Renal cortical epithelial cell (primary cell): ENCODE results near the gene CDCP1. TPM values are rescaled to one million over a fixed set of nuclear protein-coding genes. Genes with fewer than 3 reads are reported as not detected.
"Not testable (repeated sequence)": the region's sequence is repeated elsewhere in the genome, so short reads cannot be mapped to it uniquely, and the experiment has no call there.

Experiments used
- DNase-seq: peaks from one replicate; pipeline ENCODE4 v3.0.0-alpha.2; 2011; ENCODE audit warnings: low read depth
- total RNA-seq: library from RNA; depleted of rRNA; stranded (reverse); fragments of >200 nt; gene quantifications from 2 replicates; pipeline ENCODE4 v1.2.3, GENCODE V29; 2014

CDCP1 gene
- total RNA-seq, 1 donor from 2014 or later, result 58.9 TPM

- DNase-seq, result no peak
Measured at GRCh38 chr3:45084820-45085816, 61.1 kb downstream of the CDCP1 start.

DNA sequence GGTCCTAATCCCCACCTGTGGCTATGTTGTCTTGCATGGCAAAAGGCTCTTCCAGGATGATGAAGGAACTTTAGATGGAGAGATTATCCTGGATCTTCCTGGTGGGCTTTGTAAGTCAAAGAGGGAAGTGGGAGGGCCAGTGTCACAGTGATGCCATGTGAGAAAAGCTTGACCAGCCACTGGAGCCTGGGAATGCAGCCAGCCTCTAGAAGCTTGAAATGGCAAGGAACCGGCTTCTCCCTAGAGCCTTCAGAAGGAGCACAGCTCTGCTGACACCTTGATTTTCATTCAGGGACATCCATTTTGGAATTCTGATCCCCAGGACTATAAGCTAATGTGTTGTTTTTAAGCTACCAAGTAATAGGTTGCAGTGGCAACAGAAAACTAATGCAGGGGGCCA, 61.8 kb downstream of the CDCP1 start:
- no peak for DNase-seq

- DNase-seq, result no peak
Measured at GRCh38 chr3:45083023-45083422, 63.2 kb downstream of the CDCP1 start.

DNA sequence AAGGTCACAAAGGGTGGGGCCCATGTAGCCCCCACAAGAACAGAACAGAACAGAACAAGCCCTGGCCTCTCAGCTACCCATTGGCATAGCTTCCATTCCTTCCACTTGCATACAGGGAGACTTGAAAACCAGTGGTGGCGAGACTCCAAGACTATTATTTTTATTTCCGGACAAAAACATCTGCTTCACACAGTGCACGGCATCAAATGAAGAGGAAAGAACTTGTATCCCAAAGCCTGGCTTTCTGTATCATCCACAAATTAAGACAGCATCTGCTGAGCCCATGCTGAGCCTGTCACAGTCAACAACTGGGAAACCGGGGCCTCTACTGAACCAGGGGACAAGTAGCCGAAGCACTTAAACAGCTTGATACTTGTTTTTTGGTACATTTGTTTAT, 64.0 kb downstream of the CDCP1 start:
- no peak for DNase-seq

- DNase-seq, result no peak
Measured at GRCh38 chr3:45081506-45082141, 64.6 kb downstream of the CDCP1 start.

GRCh38 chr3:45080824-45081223, 65.4 kb downstream of the CDCP1 start:
- no peak for DNase-seq

- DNase-seq, result no peak
Measured at GRCh38 chr3:45079715-45080114, 66.5 kb downstream of the CDCP1 start.

DNA sequence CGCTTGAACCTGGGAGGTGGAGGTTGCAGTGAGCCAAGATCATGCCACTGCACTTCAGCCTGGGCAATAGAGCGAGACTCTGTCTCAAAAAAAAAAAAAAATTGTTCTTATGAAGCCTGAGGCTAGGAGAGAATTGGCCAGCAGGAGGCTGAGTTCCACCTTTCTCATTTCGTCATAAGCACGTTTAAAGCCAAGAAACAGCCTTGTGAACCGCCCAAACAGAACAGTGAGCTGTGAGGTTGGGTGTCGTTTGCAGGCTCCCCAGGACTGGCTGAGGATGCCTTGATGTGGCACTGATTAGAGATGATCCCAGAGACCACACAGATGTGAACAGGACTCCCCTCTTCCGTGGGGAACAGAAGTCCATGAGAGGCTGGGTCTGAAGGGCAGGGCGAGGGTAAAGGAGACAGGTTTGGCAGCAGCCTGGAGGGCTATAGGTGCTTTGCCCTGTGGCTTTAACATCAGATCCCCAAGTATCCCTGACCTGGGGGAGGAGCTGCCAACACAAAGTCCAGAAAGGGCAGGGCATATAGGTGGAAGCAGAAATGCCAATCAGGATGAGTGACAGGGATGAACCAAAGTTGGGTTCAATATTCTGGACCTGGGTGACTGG, 67.2 kb downstream of the CDCP1 start:
- peak; percentile 68 for DNase-seq

GRCh38 chr3:45078256-45078655, 67.9 kb downstream of the CDCP1 start:
- DNase-seq, result not testable (repeated sequence)

- DNase-seq, result no peak
Measured at GRCh38 chr3:45075821-45076625, 70.2 kb downstream of the CDCP1 start.

GRCh38 chr3:45071075-45071474, 75.1 kb downstream of the CDCP1 start:
- no peak for DNase-seq

GRCh38 chr3:45067941-45068340, 78.2 kb downstream of the CDCP1 start:
- DNase-seq, result no peak

- no peak for DNase-seq
Measured at GRCh38 chr3:45067486-45067885, 78.7 kb downstream of the CDCP1 start.

DNA sequence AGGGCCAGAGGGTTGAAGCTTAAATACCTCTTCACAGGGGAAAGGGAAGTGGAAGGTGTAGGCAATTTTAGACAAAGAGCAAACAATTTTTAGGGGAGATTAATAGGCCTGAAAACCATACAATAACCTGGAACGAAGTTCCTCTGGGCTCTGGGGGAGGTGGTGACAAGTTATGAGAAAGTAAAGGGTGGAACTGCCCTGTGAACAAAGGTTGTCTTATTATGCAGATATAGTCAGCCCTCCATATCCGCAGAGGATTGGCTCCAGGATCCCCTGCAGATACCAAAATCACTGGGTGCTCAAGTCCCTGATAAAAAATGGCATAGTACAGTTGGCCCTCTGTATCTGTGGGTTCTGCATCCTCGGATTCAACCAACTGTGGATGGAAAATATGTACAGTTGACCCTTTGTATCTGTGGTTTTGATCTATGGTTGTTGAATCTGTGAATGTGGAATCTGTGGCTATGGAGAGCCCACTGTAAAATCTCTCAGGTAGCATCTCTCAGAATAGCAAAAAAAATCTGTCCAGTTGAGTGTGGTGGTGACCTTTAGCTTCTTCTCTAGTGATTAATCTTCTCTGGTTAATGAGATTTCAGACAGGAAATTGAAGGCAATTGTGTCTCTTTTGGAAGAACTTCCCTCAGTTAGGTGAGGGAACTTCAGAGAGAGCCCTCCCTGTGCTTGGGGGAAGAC, 79.9 kb downstream of the CDCP1 start:
- peak; percentile 34 for DNase-seq

GRCh38 chr3:45065373-45065720, 80.8 kb downstream of the CDCP1 start:
- no peak for DNase-seq

- peak; percentile 61 for DNase-seq
Measured at GRCh38 chr3:45064512-45065372, 81.4 kb downstream of the CDCP1 start.

DNA sequence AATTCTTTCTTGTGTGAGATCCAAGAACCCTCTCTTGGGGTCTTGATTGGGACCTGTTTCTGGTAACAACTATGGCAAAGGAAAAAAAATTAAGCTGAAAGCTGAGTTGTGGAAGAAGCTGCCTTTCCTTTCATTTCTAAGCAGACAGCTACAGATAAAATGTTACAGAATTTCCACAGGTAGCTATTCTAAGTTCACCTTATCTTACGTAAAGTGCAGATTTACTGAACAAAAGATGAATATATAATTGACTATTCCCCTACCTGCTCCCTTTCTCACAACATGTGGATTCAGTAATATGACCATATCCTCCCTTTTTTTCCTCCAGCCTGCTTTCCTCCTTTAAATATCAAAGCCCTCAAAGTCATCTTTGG, 83.5 kb downstream of the CDCP1 start:
- no peak for DNase-seq

DNA sequence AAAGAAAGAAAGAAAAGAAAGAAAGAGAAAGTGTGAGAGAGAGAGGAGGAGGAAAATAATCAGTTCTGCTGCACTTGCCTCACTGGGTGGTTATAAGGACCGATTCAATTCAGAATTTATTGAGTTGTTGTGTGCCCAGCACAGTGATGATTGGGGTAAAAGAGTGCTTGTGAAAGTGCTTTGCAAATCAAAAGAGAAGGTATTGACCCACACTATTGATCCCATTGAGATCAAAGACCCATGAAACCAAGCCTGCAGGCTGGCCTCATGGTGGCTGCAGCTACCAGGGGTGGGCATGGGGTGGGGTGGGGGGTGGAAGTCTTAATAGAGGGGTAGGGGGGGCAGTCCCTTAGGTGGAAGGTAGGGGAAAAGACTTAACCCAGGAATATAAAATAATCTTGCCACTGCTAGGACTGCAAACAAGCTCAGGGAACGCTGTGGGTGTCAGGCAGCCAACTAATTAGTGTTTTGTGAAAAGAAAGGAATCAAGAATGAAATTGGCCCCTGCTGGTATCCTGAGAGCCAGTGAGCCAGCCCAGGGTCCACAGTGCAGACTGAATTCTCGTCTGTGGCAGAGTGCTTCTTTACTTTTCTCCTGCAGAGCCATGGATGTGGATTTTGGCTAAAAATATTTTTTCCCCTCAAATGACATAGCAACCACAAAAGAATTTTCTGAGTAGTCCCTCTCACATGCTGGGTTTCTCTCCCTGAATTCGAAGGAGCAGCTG, 85.8 kb downstream of the CDCP1 start:
- no peak for DNase-seq

- no peak for DNase-seq
Measured at GRCh38 chr3:45059132-45059531, 87.0 kb downstream of the CDCP1 start.

GRCh38 chr3:45057557-45057956, 88.6 kb downstream of the CDCP1 start:
- DNase-seq, result peak; percentile 26
